H9 (cell line): ENCODE measurements around the gene PNMA6E. TPM values are rescaled to one million over a fixed set of nuclear protein-coding genes. Genes with fewer than 3 reads are reported as not detected.

ENCODE experiments used
- DNase-seq: peaks from one replicate; pipeline ENCODE4 v3.0.0-alpha.2; 2017
- H2AFZ ChIP-seq: one replicate; pipeline ENCODE4 v1.6.1; 2013; ENCODE audit warnings: mild to moderate bottlenecking, low read length, control low read depth, moderate library complexity
- H2AK5ac ChIP-seq: 2 replicates; pipeline ENCODE4 v1.6.1; 2013; ENCODE audit warnings: low read length, control low read depth, mixed read lengths; ENCODE audit not compliant: insufficient read length
- H2BK120ac ChIP-seq: one replicate; pipeline ENCODE4 v1.6.1; 2013; ENCODE audit warnings: low read depth, mild to moderate bottlenecking, low read length, control low read depth, inconsistent platforms; ENCODE audit not compliant: poor library complexity, severe bottlenecking
- H2BK12ac ChIP-seq: 2 replicates; pipeline ENCODE4 v1.6.1; 2013; ENCODE audit warnings: low read length, control low read depth, mixed read lengths, low read depth; ENCODE audit not compliant: insufficient read length
- H2BK15ac ChIP-seq: 2 replicates; pipeline ENCODE4 v1.6.1; 2013; ENCODE audit warnings: low read depth, low read length, control low read depth
- H2BK20ac ChIP-seq: one replicate; pipeline ENCODE4 v1.6.1; 2013; ENCODE audit warnings: low read depth, mild to moderate bottlenecking, low read length, control low read depth, inconsistent platforms; ENCODE audit not compliant: poor library complexity, severe bottlenecking
- H2BK5ac ChIP-seq: 2 replicates; pipeline ENCODE4 v1.6.1; 2013; ENCODE audit warnings: low read length, control low read depth, mixed read lengths; ENCODE audit not compliant: insufficient read length
- H3K14ac ChIP-seq: 2 replicates; pipeline ENCODE4 v1.6.1; 2013; ENCODE audit warnings: low read length, control low read depth; ENCODE audit not compliant: insufficient read depth
- H3K18ac ChIP-seq: 2 replicates; pipeline ENCODE4 v1.6.1; 2013; ENCODE audit warnings: low read depth, mild to moderate bottlenecking, mixed read lengths, low read length, control low read depth; ENCODE audit not compliant: insufficient read length
- H3K23ac ChIP-seq: 2 replicates; pipeline ENCODE4 v1.6.1; 2013; ENCODE audit warnings: low read length, control low read depth, mixed read lengths, low read depth; ENCODE audit not compliant: insufficient read length
- H3K23me2 ChIP-seq: 2 replicates; pipeline ENCODE4 v1.6.1; 2013; ENCODE audit warnings: low read depth, mild to moderate bottlenecking, mixed read lengths, low read length, control low read depth; ENCODE audit not compliant: insufficient read length, poor library complexity, severe bottlenecking
- H3K27ac ChIP-seq: 2 replicates; pipeline ENCODE4 v1.5.1; 2013; ENCODE audit warnings: low read length, control low read depth, mixed read lengths, low read depth; ENCODE audit not compliant: insufficient read length
- H3K27me3 ChIP-seq: 2 replicates; pipeline ENCODE4 v1.6.1; 2013; ENCODE audit warnings: low read length, control low read depth, inconsistent platforms; ENCODE audit not compliant: insufficient read depth
- H3K4ac ChIP-seq: 2 replicates; pipeline ENCODE4 v1.6.1; 2013; ENCODE audit warnings: low read depth, mild to moderate bottlenecking, control low read depth, inconsistent platforms, low read length, moderate library complexity
- H3K4me1 ChIP-seq: 2 replicates; pipeline ENCODE4 v1.6.1; 2013; ENCODE audit warnings: low read length, control low read depth, inconsistent platforms; ENCODE audit not compliant: insufficient read depth
- H3K4me2 ChIP-seq: 2 replicates; pipeline ENCODE4 v1.6.1; 2013; ENCODE audit warnings: low read length, control low read depth, mixed read lengths; ENCODE audit not compliant: insufficient read length, insufficient read depth
- H3K56ac ChIP-seq: 2 replicates; pipeline ENCODE4 v1.6.1; 2013; ENCODE audit warnings: low read depth, mild to moderate bottlenecking, mixed read lengths, low read length, control low read depth; ENCODE audit not compliant: insufficient read length
- H3K79me1 ChIP-seq: 2 replicates; pipeline ENCODE4 v1.6.1; 2013; ENCODE audit warnings: low read depth, mild to moderate bottlenecking, moderate library complexity, low read length, control low read depth, inconsistent platforms; ENCODE audit not compliant: insufficient read depth, poor library complexity, severe bottlenecking
- H3K79me2 ChIP-seq: 2 replicates; pipeline ENCODE4 v1.6.1; 2013; ENCODE audit warnings: low read length, control low read depth, inconsistent platforms; ENCODE audit not compliant: insufficient read depth
- H3K9ac ChIP-seq: 2 replicates; pipeline ENCODE4 v1.6.1; 2013; ENCODE audit warnings: low read length, control low read depth, mixed read lengths; ENCODE audit not compliant: insufficient read length; ENCODE audit errors: extremely low read depth
- H3K9me3 ChIP-seq: one replicate; pipeline ENCODE4 v1.6.1; 2013; ENCODE audit warnings: low read depth, low read length, inconsistent platforms; ENCODE audit not compliant: control insufficient read depth
- H3T11ph ChIP-seq: one replicate; pipeline ENCODE4 v1.6.1; 2013; ENCODE audit warnings: mild to moderate bottlenecking, low read length, control low read depth, inconsistent platforms
- H4K20me1 ChIP-seq: one replicate; pipeline ENCODE4 v1.6.1; 2013; ENCODE audit not compliant: control insufficient read depth, insufficient read length, insufficient read depth
- H4K5ac ChIP-seq: 2 replicates; pipeline ENCODE4 v1.6.1; 2013; ENCODE audit warnings: low read depth, mild to moderate bottlenecking, mixed read lengths, low read length, control low read depth; ENCODE audit not compliant: insufficient read length
- H4K8ac ChIP-seq: replicated peaks from 2 replicates; pipeline ENCODE4 v1.6.1; 2013; ENCODE audit warnings: low read length, control low read depth, mixed read lengths, low read depth; ENCODE audit not compliant: insufficient read length
- H4K91ac ChIP-seq: 2 replicates; pipeline ENCODE4 v1.6.1; 2013; ENCODE audit warnings: low read depth, mild to moderate bottlenecking, moderate library complexity, mixed read lengths, low read length, control low read depth; ENCODE audit not compliant: insufficient read length
- H3K27ac Mint-ChIP-seq, 3 experiments: 2 replicates in 2 of 3; 3 replicates in 1 of 3; pipeline ENCODE4 v1.8.0; 2020 to 2021; ENCODE audit warnings: mixed read lengths in 3 of 3, mild to moderate bottlenecking in 1 of 3, moderate library complexity in 1 of 3
- H3K27me3 Mint-ChIP-seq: 2 replicates; pipeline ENCODE4 v1.8.0; 2021; ENCODE audit warnings: low read depth, mild to moderate bottlenecking, moderate library complexity, mixed read lengths
- H3K36me3 Mint-ChIP-seq, 3 experiments: 2 replicates in 2 of 3; 3 replicates in 1 of 3; pipeline ENCODE4 v1.8.0; 2020 to 2021; ENCODE audit warnings: low read depth in 3 of 3, mixed read lengths in 3 of 3; ENCODE audit not compliant: insufficient read depth in 1 of 3
- H3K4me1 Mint-ChIP-seq, 2 experiments: 2 replicates each; pipeline ENCODE4 v1.8.0; 2020; ENCODE audit warnings: mixed read lengths in 2 of 2
- H3K4me3 Mint-ChIP-seq, 2 experiments: 2 replicates in 1 of 2; 3 replicates in 1 of 2; pipeline ENCODE4 v1.8.0; 2020 to 2021; ENCODE audit warnings: mild to moderate bottlenecking in 2 of 2, mixed read lengths in 2 of 2, moderate library complexity in 1 of 2
- H3K9me3 Mint-ChIP-seq, 2 experiments: 2 replicates in 1 of 2; 3 replicates in 1 of 2; pipeline ENCODE4 v1.8.0; 2020; ENCODE audit warnings: mild to moderate bottlenecking in 2 of 2, mixed read lengths in 2 of 2, moderate library complexity in 1 of 2
- WGBS: extraction: QIAGEN DNeasy Blood & Tissue Kit; methylation state at CpG from one replicate; pipeline ENCODE4 v1.1.7; 2013; ENCODE audit warnings: missing lambda C conversion rate, low lambda C conversion rate, mixed read lengths; ENCODE audit not compliant: insufficient read length; ENCODE audit errors: extremely low coverage; 5-methylcytosine and 5-hydroxymethylcytosine counted together
- total RNA-seq: library from RNA; stranded (reverse); gene quantifications from 2 replicates; pipeline ENCODE4 v1.2.1, GENCODE V29; 2021
- TF ChIP-seq, protein P1 (sequence below): fragments of 200-600 bp; sonication (generic); conservative IDR thresholded peaks from 3 replicates; pipeline ENCODE4 v1.8.0; 2021; ENCODE audit warnings: antibody characterized with exemption, mild to moderate bottlenecking

The PNMA6E gene
- total RNA-seq, 1 experiment from 2014 or later, result not detected

DNA sequence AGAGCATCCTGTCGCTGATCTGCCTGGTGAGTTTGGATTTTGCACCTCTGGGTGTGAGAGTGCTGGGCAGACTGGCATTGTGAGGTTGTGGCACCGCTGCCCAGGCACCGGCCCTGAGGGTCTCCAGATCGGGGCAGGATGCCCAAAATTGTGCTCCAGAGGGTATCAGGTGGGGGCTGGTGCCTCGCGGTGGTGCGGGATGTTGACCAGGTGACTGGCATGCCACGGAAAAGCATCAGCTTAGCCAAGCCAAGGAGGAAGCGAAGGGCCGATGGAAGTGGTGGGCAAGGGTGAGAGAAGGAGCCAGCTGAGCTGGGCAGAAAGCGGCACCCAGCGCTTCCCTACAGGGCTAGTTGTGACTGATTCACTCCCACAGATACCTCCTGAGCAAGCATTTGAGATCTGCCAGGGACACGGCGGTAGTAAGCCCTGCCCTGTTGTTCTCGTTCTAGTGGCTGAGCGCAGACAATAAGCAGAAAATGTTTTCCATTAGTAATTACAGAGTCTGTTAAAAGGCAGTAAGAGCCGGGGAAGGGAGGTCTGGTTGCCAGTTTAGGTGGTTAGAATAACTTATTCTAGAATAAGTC is 10.9 kb upstream of the PNMA6E start:
- no peak overlapping the region for H2BK120ac ChIP-seq
- H3K79me1 ChIP-seq, result no peaks in the 10 kb centered on the region
- Mint-ChIP-seq H3K27me3 (peaks cover 32% of the 10 kb centered on the region), H3K36me3 (peaks cover 5 to 10% (median 8%) of the 10 kb centered on the region in 3 experiments; a peak in 4 of 7 replicates), H3K27ac (no peak overlapping the region), H3K9me3 (peaks cover 66 to 79% of the 10 kb centered on the region in 2 experiments), H3K4me1 (peaks cover 7 to 15% of the 10 kb centered on the region in 2 experiments), H3K4me3 (peak overlapping the region; percentile 41 to 56; a peak in 3 of 5 replicates)
- H2BK20ac ChIP-seq, result no peak overlapping the region
- no peak overlapping the region for H2BK12ac ChIP-seq
- no peak overlapping the region for H3K4ac ChIP-seq
- no peak overlapping the region for H3K9ac ChIP-seq
- peaks cover 7% of the 10 kb centered on the region; the same call in 1 of the 2 replicates for H3K27me3 ChIP-seq
- no peak overlapping the region for H2BK15ac ChIP-seq
- H3K4me2 ChIP-seq, result peak overlapping the region; percentile 46
- no CpG with 5 or more reads among the region's 17 CpGs for WGBS
- no peaks in the 10 kb centered on the region for H4K20me1 ChIP-seq
- no peaks in the 10 kb centered on the region for H3K23me2 ChIP-seq
- peaks cover 22% of the 10 kb centered on the region for H3K9me3 ChIP-seq
- H2BK5ac ChIP-seq, result no peak overlapping the region
- H3K4me1 ChIP-seq, result no peaks in the 10 kb centered on the region
- DNase-seq, result no peak
- TF ChIP-seq, protein P1, sequence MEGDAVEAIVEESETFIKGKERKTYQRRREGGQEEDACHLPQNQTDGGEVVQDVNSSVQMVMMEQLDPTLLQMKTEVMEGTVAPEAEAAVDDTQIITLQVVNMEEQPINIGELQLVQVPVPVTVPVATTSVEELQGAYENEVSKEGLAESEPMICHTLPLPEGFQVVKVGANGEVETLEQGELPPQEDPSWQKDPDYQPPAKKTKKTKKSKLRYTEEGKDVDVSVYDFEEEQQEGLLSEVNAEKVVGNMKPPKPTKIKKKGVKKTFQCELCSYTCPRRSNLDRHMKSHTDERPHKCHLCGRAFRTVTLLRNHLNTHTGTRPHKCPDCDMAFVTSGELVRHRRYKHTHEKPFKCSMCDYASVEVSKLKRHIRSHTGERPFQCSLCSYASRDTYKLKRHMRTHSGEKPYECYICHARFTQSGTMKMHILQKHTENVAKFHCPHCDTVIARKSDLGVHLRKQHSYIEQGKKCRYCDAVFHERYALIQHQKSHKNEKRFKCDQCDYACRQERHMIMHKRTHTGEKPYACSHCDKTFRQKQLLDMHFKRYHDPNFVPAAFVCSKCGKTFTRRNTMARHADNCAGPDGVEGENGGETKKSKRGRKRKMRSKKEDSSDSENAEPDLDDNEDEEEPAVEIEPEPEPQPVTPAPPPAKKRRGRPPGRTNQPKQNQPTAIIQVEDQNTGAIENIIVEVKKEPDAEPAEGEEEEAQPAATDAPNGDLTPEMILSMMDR, result no peak
- H3K18ac ChIP-seq, result no peak overlapping the region
- no peak overlapping the region for H2AFZ ChIP-seq
- no peak overlapping the region for H4K91ac ChIP-seq
- H4K5ac ChIP-seq, result no peak overlapping the region
- no peak overlapping the region for H3K56ac ChIP-seq
- no peak overlapping the region for H3K23ac ChIP-seq
- H4K8ac ChIP-seq, result no peak overlapping the region
- H3T11ph ChIP-seq, result no peak overlapping the region
- no peaks in the 10 kb centered on the region for H3K79me2 ChIP-seq
- H2AK5ac ChIP-seq, result no peak overlapping the region
- H3K27ac ChIP-seq, result no peak overlapping the region
- H3K14ac ChIP-seq, result no peak overlapping the region; the same call in 1 of the 2 replicates
